NCI-H1417 (cell line): ENCODE measurements around the gene MED27.

Experiments
- DNase-seq, 3 experiments: peaks; one replicate each; lab custom pipeline; 2025; lab: John Stamatoyannopoulos, UW

MED27 gene

GRCh38 chr9:131997779-131998178, 81.9 kb downstream of the MED27 start:
- no peak for DNase-seq

GRCh38 chr9:131997076-131997475, 82.6 kb downstream of the MED27 start:
- no peak for DNase-seq

DNA sequence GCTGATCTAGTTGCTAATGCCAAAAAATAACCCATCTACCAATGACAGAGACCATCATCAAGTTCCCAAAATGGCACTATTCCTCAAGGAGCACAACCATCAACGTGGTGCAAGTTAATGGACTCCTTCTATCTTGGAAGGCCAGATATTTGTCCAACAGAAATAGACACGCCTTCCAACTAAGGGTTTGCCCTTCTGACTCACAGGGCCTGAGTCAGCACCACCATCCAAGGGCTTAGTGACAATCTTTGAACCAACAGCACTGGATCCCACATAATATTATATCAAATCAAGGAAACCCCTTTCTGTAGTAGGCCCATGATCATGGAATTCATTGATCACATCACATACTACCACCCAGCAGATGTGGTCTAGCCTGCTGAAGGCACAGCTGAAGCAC, 84.3 kb downstream of the MED27 start:
- DNase-seq, result no peak

GRCh38 chr9:131994364-131995125, 85.1 kb downstream of the MED27 start:
- no peak for DNase-seq

- DNase-seq, result no peak
These were observed 86.6 kb downstream of the MED27 start for GRCh38 chr9:131992906-131993657.

GRCh38 chr9:131987232-131987631, 92.4 kb downstream of the MED27 start:
- DNase-seq, result no peak

- DNase-seq, result peak in 2 of 3 experiments; percentile 65 to 92
These were observed 93.1 kb downstream of the MED27 start for GRCh38 chr9:131986576-131986975.

DNA sequence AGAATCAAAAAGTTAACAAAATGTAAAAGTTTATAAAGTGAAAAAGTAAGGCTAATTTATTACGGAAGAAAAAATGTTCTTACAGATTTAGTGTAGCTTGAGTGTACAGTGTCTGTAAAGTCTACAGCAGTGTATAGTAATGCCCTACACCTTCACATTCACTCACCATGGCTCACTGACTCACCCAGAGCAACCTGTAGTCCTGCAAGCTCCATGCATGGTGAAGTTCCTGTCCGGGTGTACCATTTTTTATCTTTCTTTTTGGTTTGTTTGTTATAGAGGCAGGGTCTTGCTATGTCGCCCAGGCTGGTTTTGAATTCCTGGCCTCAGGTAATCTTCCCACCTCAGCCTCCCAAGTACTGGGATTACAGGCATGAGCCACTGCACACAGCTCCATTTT, 93.6 kb downstream of the MED27 start:
- no peak for DNase-seq

DNA sequence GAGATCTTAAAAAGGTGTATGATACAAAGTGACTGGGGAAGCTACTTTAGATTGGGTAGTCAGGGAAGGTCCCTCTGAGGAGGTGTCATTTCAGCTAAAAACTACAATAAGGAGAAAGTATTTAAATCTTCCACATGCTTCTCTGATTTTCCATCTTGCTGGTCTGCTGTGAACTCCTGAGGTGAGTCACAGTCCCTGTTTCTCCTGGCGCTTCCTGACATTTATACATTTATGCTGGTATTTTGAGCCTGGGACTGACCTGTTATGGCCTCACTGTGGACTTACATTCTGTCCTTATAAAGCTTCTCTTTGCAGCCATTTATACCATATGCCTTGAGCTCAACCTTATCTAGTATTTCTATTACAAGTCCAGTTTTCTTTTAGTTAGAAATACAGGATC, 95.1 kb downstream of the MED27 start:
- DNase-seq, result no peak

- DNase-seq, result no peak
These were observed 96.9 kb downstream of the MED27 start for GRCh38 chr9:131982671-131983239.

DNA sequence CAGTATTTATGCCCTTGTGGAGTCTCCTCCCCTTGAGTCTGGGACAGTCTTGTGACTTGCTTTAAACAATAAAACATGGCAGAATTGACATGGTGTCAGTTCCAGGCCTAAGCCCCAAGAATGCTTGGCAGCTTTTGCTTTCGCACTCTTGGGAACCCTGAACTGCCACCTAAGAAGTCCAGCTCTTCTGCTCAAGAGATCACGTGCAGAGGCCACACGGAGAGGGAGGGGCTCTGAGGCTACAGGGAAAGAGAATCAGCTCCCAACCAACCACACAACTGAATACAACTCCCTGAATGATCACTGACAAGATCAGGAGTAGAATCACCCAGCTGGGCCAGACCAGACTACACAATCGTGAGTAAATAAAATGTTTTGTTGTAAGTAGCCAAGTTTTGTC, 97.6 kb downstream of the MED27 start:
- no peak for DNase-seq

- DNase-seq, result no peak
These were observed 98.4 kb downstream of the MED27 start for GRCh38 chr9:131981116-131981776.

- DNase-seq, result peak in 2 of 3 experiments; percentile 33 to 64
These were observed 99.2 kb downstream of the MED27 start for GRCh38 chr9:131980267-131981016.

DNA sequence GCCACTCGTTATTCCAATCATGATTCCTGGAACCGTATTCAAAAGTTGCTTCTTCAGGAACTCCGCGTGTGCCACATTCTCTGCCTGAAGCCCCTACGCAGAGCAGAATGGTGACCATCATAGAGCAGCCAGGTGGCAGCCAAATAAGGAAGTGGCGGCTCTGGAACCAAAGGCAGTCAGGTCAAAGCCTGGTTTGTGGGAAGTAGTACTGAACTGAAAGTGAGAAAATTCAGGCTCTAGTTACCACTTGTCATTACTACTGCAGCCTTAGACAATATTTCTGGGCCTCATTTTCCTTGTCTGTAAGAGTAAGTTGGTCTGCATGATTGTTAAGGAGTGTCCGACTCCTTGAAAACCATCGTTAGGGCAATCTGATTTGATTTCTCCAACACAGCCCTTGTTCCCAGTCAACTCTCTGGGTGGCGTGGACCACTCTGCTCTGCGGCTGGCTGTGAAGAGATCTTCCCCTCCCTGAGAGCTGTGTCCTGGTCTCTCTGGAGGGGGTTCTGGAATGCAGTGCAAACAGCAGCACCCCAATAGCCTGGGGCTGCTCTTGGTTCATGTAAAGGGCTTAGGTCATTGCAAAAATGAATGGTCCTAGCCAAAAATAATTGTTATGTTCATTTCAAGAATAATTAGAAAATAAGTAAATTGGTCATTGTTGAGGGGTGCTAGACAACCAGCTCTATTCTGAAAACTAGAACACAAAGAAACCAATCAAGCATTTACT, 102.4 kb downstream of the MED27 start:
- peak in 1 of 3 experiments; percentile 44 for DNase-seq

- peak in 2 of 3 experiments; percentile 34 to 71 for DNase-seq
These were observed 103.2 kb downstream of the MED27 start for GRCh38 chr9:131976157-131977108.

- DNase-seq, result no peak
These were observed 106.8 kb downstream of the MED27 start for GRCh38 chr9:131972889-131973288.

DNA sequence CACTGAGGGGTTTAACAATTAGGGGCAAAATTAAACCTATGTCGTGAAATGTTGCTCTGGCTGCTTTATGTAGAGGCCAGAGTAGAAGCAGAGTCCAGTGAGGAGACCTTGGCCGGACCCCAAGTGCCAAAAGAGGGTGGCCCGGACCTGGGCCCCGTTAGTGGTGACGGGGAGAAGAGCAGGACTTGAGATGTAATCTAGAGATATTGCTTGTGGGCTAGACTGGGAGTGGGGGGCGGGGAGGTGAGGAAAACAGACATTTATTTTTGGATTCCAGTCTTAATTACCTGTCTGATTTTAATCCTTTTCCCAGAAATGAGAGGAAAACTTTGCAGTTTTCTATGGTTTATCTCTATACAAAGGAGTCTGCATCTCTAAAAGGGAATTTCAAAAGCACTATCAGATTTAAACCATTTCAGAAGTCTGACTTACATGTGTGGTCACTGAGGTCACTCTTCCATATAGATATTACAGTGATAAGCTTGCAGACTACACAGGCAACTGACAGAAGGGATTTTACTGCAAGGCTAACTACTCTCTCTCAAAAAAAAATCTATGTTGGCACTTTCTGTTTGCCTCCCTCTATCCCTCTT, 108.1 kb downstream of the MED27 start:
- DNase-seq, result no peak

- DNase-seq, result peak in 1 of 3 experiments; percentile 22
These were observed 110.1 kb downstream of the MED27 start for GRCh38 chr9:131969469-131969989.

GRCh38 chr9:131968632-131969031, 111.0 kb downstream of the MED27 start:
- DNase-seq, result no peak
